Parathyroid adenoma (tissue), 2 donors: ENCODE results near the gene PDAP1.
"Not testable (repeated sequence)": the region's sequence is repeated elsewhere in the genome, so short reads cannot be mapped to it uniquely, and the experiment has no call there.

Experiments
- H2AFZ ChIP-seq: fragments of 300-600 bp; sonication (generic); one replicate; pipeline ENCODE4 v1.7.0; 2017; ENCODE audit warnings: antibody characterized with exemption, mild to moderate bottlenecking
- H3K27ac ChIP-seq: fragments of 300-600 bp; sonication (generic); one replicate; pipeline ENCODE4 v1.7.0; 2017
- H3K27me3 ChIP-seq: fragments of 300-600 bp; sonication (generic); one replicate; pipeline ENCODE4 v1.7.0; 2017; ENCODE audit warnings: low read length; ENCODE audit not compliant: control insufficient read depth, insufficient read depth
- H3K36me3 ChIP-seq: fragments of 300-600 bp; sonication (generic); one replicate; pipeline ENCODE4 v1.7.0; 2017; ENCODE audit warnings: low read length; ENCODE audit not compliant: control insufficient read depth, insufficient read depth
- H3K4me1 ChIP-seq: fragments of 300-600 bp; sonication (generic); one replicate; pipeline ENCODE4 v1.7.0; 2017; ENCODE audit warnings: control low read depth
- H3K4me2 ChIP-seq: fragments of 300-600 bp; sonication (generic); one replicate; pipeline ENCODE4 v1.7.0; 2017; ENCODE audit warnings: low read length
- H3K4me3 ChIP-seq: fragments of 300-600 bp; sonication (generic); one replicate; pipeline ENCODE4 v1.7.0; 2017; ENCODE audit warnings: low read depth, low read length
- H3K79me2 ChIP-seq: fragments of 300-600 bp; sonication (generic); one replicate; pipeline ENCODE4 v1.7.0; 2017; ENCODE audit warnings: control low read depth
- H3K9ac ChIP-seq: fragments of 300-600 bp; sonication (generic); one replicate; pipeline ENCODE4 v1.7.0; 2017; ENCODE audit warnings: mild to moderate bottlenecking
- H3K9me3 ChIP-seq: fragments of 300-600 bp; sonication (generic); one replicate; pipeline ENCODE4 v1.7.0; 2017; ENCODE audit warnings: low read length; ENCODE audit not compliant: control insufficient read depth
- TF ChIP-seq, protein P1 (sequence below): fragments of 300-600 bp; sonication (generic); IDR thresholded peaks from one replicate; pipeline ENCODE4 v1.7.0; 2017; ENCODE audit warnings: antibody characterized with exemption, mild to moderate bottlenecking
- donor health status: primary hyperparathyroidism.

PDAP1 gene

DNA sequence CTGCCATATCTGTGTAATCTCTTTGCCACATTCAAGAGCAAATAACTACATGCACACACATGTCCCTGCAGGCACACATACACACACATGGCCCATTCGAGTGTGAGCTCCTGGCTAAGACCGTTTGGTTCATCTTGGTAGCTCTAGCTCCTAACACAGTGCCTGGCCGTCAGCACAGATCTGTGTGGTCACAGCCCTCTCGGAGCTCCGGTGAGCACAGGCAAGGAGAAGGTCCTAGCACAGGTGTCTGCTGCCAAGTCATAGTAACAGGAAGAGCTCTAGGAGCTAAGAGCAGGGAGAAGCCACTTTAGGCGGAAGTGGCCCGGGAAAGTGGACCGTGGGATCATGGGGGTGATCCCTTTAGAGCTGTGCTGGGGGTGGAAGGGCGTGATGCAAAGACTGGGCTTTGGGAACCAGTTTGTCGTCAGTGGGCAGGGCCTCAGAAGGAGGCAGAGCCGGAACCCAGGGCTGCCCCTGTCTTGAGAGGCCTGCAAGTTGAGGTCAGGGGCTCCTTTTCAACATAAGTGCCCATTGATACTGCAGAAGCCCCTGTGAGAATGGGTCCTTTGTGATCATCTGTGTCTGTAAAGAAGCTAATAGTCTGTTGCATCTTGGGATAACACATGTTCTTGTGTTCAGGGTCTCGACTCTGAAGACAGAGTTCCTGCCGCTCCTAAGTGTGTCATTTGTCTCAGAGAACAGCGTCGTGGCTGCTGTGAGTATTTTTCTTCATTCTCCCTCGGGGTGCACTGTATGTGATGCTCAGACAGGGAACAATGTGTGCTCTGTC, 50.5 kb downstream of the PDAP1 start:
- Histone ChIP-seq H3K9ac (no peak overlapping the region), H3K4me1 (no peaks in the 10 kb centered on the region), H2AFZ (no peak overlapping the region), H3K27me3 (no peaks in the 10 kb centered on the region), H3K79me2 (no peaks in the 10 kb centered on the region), H3K9me3 (no peaks in the 10 kb centered on the region), H3K27ac (no peak overlapping the region), H3K4me2 (no peak overlapping the region), H3K4me3 (no peak overlapping the region), H3K36me3 (no peaks in the 10 kb centered on the region)
- TF ChIP-seq, protein P1, sequence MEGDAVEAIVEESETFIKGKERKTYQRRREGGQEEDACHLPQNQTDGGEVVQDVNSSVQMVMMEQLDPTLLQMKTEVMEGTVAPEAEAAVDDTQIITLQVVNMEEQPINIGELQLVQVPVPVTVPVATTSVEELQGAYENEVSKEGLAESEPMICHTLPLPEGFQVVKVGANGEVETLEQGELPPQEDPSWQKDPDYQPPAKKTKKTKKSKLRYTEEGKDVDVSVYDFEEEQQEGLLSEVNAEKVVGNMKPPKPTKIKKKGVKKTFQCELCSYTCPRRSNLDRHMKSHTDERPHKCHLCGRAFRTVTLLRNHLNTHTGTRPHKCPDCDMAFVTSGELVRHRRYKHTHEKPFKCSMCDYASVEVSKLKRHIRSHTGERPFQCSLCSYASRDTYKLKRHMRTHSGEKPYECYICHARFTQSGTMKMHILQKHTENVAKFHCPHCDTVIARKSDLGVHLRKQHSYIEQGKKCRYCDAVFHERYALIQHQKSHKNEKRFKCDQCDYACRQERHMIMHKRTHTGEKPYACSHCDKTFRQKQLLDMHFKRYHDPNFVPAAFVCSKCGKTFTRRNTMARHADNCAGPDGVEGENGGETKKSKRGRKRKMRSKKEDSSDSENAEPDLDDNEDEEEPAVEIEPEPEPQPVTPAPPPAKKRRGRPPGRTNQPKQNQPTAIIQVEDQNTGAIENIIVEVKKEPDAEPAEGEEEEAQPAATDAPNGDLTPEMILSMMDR: no peak

DNA sequence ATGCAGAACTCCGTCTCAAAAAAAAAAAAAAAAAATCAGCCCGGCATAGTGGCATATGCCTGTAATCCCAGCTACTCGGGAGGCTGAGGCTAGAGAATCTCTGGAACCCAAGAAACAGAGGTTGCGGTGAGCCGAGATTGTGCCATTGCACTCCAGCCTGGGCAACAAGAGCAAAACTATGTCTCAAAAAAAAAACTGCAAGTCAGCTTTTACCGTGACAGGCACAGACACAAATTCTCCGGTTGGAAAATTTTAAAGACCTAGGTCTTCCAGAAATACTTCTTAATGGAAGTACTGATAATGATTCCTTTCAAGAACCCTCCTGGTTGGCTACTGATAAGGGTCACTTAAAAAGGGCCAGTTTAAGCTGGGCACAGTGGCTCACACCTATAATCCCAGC, 53.3 kb downstream of the PDAP1 start:
- Histone ChIP-seq H3K9ac (no peak overlapping the region), H3K36me3 (no peaks in the 10 kb centered on the region), H3K27ac (no peak overlapping the region), H3K4me1 (no peaks in the 10 kb centered on the region), H3K4me3 (no peak overlapping the region), H3K79me2 (no peaks in the 10 kb centered on the region), H3K9me3 (no peaks in the 10 kb centered on the region), H3K27me3 (no peaks in the 10 kb centered on the region), H3K4me2 (no peak overlapping the region), H2AFZ (no peak overlapping the region)
- TF ChIP-seq, protein P1: no peak

DNA sequence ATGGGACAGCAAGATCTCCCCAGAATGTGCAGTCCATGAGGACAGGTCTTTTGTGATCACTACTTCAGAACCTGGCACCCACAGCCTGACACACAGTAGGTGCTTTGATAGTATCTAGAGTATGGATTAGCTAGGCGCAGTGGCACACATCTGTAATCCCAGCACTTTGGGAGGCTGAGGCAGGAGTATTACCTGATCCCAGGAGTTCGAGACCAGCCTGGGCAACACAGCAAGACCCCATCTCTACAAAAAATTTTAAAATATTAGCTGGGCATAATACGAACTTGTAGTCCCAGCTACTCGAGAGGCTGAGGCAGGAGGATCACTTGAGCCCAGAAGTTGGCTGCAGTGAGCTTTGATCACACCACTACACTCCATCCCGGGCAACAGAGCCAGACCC, 56.1 kb downstream of the PDAP1 start:
- Histone ChIP-seq H3K4me1 (no peaks in the 10 kb centered on the region), H3K9ac (no peak overlapping the region), H3K27ac (no peak overlapping the region), H3K27me3 (no peaks in the 10 kb centered on the region), H3K79me2 (no peaks in the 10 kb centered on the region), H3K9me3 (no peaks in the 10 kb centered on the region), H3K4me3 (no peak overlapping the region), H2AFZ (no peak overlapping the region), H3K4me2 (no peak overlapping the region), H3K36me3 (no peaks in the 10 kb centered on the region)
- TF ChIP-seq, protein P1: no peak

DNA sequence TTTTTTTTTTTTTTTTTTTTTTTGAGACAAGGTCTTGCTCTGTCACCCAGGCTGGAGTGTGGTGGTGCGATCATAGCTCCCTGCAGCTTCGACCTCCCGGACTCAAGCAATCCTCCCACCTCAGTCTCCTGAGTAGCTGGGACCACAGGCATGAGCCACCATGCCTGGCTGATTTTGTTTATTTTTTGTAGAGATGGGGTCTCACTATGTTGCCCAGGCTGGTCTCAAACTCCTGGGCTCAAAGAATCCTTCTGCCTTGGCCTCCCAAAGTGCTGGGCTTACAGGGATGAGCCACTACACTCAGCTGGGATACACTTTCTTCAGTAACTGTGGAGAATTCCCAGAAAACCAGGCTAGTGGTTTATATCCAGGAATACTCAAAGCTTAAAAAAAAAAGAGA, 57.8 kb downstream of the PDAP1 start:
- not testable (repeated sequence) for H3K27me3 ChIP-seq, H3K4me3 ChIP-seq, H3K9me3 ChIP-seq, H2AFZ ChIP-seq, H3K4me2 ChIP-seq, H3K79me2 ChIP-seq, H3K9ac ChIP-seq, H3K36me3 ChIP-seq, H3K4me1 ChIP-seq, H3K27ac ChIP-seq
